NCI-H748 (cell line): ENCODE measurements around the gene BRD2.
"Not testable (repeated sequence)": the region's sequence is repeated elsewhere in the genome, so short reads cannot be mapped to it uniquely, and the experiment has no call there.

Experiments
- DNase-seq: peaks from one replicate; lab custom pipeline; 2025; ENCODE audit not compliant: unreplicated experiment; lab: John Stamatoyannopoulos, UW

The BRD2 gene

DNA sequence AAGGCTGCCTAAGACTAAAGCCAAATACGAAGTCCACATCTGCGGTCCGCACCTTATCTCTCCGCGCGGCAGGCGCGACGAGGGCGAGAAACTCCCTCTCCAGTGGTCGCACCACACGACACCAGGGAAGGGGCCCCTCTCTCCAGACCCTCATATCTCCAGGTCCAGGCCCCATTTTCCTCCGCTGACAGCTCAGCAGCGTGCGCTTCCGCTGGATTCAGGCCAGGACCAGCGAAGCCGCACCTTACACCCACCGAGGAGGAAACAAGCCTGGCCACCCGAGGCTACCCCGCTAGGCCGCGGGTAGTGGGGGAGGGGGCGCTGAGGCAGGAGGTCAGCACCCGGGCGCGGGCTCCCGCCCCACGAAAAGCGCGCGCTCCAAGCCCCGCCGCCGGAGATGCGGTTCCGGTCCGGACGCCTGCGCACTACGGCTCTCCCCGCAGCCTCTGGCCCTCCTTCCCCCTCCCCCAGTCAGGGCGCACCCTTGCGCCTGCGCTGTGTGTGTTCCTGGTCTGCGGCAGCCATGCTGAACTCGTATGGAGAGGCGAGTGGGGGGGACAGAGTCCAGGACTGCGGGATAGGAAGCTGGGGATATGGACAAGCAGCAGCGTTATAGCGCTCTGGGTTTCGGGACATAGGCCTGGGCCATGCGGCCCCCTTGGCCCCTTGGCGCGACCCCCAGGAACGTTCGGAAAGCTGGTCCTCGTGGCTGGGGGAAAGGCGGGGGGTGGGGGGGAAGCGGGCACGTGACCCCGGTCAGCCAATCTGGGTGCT, at the start of gene BRD2:
Gene BRD2 (plus strand): TSS at position 502 of the 774 bp plus-strand sequence. CDS start 4,305 bp downstream, outside the sequence.
- DNase-seq = peak; percentile 97

DNA sequence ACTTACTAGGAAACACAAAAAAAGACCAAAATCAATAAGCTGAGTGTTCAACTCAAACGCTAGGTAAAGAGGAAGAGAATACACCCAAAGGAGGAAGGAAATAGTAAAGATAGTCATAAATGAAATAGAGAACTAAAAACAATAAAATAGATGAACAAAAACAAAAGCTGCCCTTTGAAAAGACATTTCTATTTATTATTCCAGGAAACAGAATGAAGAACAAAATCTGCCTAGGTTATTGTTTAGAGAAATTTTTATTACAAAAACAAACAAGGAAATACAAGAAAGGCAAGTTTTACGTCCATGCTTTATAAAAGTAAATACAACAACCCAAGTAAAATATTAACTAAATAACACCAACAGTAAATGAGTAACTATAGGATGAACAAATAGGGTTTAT, 47.7 kb upstream of the BRD2 start:
- DNase-seq = no peak

DNA sequence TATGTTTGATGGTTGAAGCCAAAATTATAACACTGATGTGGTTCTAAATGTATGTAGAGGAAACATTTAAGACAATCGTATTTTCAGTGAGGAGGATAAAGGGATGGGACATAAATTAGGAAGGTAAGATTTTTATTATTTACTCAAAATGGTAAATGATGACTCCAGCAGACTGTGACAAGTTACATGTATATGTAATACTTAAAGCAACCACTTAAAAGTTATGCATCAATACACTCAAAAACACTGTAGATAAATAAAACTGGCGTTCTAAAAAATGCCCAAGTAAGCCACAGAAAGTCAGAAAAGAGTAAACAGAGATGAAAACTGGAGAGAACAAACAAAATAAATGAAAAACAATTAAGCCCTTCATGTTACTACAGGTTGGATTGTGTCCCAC, 46.3 kb upstream of the BRD2 start:
- DNase-seq = no peak

DNA sequence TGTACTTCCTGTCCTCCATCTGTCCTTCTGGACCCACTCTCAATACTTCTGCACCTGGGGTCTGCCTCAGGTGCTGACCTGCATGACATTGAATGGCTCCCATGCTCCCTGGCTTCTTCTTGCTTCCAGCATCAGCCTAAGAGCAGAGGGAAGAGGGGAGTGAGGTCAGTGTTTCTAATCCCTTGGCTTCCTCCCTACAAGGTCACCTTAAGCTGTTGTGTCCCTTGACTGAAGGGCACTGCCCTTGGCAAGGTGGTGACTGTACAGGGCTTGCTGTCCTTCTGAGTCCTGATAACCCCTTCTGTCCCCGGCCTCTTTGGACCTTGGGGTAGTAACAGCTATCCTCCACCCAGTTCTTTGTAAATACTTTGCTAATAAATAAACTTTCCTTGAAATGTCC, 37.2 kb upstream of the BRD2 start:
- DNase-seq = no peak

DNA sequence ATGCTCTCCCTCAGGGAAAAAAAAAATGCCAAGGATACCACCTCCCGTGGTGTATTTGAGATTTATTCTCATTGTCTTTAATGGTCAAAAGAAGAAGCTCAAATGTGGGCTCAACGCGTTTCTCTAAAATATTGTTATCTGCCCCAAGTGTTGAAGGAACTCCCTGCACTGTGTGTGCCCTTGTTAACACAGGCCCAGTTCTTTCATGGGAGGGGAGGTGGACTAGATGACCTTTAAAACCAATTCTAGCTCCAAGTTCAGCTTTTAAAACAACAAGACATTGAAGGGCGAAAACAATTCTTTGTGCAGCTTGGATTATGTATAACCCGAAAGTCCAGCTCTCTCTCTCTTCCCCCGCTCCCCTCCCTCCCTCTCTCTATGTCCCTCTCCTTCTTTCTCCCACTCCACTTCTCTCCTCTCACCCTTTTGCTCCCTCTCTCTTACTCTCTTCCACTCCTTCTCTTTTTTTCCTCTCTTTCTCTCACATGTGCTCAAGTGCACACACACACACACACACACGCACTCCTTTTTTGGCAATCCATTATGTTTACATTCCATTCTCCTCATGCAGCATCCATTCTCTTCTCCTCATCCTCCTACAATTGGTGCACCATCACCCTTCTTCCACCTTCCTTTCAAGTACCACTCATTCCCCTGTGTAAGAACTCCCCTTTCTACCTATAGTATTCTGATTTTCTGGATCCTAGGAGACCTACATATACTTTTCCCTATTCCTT, 36.1 kb upstream of the BRD2 start:
- no peak for DNase-seq

DNA sequence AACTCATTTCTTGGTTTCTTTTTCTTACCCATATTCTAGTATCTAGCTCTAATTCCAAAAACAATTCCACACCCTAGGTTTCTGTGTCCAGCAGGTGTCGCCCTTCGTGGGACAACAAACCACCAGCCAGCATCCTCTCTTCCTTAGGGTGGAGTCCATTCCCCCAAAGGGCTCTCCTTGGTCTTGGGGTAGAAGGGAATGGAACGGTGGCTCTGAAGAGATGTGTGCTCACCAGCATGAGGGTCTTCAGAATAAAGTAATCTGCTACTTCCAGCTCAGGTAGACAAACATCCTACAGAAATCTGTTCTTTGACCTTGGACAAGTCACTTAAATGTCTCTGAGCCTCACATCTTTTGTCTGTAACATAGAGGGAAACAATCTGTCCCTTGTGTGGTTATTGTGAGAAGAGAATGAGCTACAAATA, 34.7 kb upstream of the BRD2 start:
- DNase-seq = peak; percentile 72

DNA sequence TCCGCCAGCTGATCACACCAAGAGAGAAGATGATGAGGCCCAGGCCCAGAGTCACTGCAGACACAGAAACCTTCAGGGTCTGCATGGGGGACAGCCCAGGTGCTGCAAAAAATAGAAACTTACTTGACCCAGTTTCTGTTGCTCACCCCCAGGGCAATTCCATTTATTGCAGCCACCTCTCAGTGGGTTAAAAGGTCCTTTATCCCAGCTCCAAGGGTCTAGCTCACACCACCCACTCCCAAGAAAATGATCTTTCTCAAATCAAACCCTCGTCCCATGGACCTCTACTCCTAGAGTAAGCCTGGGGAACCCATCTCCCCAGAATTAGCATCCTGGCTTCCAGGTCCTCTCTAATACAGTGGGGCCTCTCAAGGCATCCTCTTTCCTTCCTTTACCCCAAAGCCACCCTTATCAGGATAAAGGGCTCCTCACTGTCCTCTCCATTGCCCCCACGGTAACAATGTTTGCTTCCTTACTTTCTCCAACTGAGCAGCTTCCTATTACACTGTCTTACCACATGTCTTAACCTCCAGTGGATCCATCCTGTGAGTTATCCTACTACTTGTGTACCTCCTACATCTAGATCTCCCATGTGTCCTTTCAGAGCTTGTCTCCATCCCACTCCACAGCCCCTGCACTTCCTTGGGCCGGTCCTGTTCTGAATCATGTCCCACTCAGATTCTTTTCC, 32.7 kb upstream of the BRD2 start:
- no peak for DNase-seq

DNA sequence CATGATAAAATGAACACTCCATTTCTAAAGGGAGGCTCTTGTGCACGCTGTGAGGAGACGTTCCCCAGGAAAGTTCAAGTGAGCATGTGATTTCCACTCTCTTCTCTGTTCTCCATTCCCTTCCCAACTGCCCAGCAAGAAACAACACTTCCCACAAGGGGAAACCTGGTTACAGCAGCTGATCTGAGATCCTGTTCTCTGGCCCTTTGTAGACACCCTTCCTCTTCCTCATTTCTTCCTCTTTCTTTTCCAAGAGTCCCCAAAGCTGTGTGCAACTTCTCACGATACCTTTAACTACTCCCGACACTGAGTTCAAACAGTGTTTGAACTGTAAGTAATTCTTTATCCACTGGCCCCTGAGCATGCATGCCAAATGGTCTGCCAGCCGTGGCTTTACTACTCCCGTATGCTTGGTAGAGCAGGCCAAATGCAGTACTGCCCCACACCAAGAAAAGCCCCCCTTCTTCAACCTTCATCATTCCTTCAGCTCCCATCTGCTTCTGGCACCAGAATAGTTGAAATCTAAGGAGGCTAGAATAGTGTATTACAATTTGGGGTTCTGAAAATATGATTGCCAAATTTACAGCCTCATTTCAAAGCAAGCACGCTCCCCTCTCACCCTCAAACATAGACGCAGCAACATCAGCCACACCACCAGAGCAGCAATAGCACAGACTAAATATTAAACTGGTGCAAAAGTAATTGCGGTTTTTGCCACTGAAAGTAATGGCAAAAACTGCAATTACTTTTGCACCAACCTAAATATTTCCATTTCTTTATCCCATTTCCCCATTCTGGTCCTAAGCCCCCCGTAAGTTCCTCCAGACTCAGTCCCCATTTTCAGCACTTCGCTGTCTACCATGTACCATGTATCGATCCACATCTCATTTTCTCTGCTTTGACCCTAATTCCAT, 31.9 kb upstream of the BRD2 start:
- DNase-seq = no peak

DNA sequence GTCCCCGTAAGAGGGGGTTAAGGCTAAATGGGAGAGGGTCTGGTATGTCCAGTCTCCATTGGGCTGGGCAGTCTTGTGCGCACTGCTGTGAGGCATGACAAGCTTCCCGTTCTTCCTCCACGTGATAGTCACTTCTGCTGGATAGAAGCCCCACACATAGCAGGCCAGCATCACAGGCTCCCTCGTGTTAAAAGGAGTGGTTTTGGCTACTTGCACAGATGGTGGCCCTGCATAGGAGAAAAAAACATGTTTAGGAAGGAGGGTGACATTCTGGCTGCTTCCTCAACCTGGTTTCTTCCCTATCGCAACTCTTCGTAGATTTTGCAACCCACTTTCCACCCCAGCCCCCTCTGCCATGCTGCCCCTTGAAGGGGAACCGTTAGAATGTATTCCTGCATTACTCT, 31.2 kb upstream of the BRD2 start:
- no peak for DNase-seq

DNA sequence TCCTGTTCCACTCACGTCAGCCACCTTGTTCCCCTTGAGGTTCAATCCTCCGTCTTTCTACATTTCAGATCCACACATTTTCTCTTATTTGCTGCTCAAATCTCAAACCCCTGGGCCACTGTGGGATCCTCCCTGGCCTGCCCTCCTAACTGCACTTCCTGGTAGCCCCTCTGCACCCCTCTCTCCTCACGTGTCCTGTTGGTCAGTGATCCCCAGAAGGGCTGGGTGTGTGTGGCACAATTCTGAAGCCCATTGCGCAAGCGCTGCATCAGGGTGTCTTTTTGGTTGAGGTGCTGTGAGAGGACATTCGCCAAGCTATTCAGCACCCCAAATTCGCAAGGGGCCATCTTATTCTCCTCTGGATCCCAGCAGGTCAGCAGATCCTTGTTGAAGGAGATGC, 29.9 kb upstream of the BRD2 start:
- no peak for DNase-seq

DNA sequence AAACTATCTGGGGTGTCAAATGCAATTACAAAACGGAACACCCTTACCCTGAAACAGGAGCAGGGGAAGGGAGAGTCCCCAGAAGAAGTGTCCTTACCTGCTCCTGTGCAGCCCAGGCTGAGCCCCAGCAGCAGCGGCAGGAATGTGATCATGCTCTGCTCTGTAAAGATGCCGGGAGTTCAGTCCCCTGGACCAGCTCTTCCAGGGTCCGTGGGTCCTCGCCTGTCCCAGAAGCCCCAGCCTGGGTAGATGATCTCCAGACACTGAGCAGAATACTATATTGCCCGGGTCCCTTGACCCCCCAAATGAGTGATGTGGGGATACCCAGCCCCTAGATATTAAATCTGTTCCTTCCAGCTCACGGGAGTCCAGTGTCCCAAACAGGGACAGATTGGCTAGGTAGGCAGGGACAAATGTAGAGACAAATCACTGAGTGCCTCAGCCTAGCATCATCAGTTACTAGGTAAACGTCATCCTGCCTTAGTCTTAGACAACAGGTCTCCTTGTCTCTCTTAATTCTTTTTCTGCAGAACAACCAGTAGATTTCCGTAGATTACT, 27.7 kb upstream of the BRD2 start, which contains the start of gene HLA-DMB:
Gene HLA-DMB (minus strand): TSS at position 373 of the 558 bp plus-strand sequence. CDS start 221 bp downstream, at position 152.
- peak; percentile 24 for DNase-seq

DNA sequence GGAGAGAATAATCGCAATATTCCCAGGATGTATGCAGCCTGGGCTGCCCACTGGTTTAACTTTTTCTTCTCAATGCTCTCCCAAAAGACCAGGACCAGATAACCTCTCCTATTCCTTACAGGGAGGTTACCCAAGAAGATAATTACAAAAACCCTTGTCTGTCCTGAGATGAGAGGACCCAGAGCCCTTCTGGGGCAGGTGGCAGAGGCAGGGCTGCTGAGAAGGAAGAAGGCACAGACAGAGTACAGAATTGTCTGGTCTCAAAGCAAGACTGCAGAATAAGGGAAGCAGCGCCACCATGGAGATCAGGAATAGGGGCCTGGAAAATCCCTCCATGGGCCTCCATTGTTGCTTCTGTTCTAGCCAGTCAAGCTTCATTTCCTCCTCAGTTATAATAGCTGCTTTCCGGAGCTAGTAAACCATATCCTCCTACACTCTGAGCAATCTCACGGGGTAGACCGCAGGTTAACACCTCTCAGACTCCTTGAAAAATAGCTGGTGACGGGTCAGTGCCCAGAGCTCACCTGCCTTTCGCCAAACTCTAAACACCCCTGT, 27.1 kb upstream of the BRD2 start:
- DNase-seq = no peak

DNA sequence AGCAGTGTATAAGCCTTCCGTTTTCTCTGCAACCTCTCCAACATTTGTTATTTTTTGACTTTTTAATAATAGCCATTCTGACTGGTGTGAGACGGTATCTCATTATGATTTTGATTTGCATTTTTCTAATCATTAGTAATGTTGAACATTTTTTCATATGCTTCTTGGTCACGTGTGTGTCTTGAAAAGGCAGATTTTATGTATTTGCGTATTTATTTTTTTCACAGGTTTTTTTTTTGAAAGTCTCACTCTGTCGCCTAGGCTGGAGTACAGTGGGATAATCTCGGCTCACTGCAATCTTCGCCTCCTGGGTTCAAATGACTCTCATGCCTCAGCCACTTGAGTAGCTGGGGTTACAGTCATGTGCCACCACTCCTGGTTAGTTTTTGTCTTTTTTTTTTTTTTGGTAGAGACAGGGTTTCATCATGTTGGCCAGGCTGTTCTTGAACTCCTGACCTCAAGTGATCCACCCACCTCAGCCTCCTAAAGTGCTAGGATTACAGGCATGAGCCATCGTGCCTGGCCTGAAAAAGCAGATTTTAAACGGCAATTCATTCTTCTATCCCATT, 25.8 kb upstream of the BRD2 start:
- not testable (repeated sequence) for DNase-seq

DNA sequence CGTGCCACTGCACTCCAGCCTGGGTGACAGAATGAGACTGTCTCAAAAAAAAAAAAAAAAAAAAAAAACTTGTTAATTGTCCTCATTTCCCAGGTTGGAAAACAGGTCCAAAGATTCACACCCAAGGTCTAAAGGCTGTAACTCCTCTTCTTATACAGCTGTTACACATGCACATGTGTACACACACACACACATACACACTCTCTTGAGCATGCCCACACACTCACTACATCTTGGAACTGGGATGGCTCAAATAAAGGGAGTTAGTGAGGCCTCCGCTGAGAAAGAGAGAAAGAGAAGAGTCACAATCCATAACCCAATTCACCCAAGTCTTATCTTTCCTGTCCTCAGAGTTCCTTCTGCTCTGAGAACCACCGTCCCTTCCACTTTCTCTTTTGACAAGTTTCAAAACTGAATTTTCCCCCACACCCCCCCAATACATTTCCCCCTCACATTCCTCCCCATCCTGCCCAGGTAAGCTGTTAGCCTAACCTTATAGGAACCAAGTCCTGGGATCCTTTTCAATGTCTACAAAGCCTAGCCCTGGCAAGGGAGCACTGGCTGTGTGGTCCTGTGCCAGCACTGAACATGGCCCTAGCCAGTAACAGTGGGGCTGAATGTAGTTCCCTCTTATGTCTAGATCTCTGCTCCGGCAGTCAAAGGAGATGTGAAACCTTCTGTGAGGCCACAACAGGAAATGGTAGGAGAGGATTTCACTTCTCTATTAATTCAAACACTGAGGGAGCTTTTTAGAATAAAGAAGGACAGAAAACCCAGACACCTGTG, 24.3 kb upstream of the BRD2 start:
- no peak for DNase-seq

DNA sequence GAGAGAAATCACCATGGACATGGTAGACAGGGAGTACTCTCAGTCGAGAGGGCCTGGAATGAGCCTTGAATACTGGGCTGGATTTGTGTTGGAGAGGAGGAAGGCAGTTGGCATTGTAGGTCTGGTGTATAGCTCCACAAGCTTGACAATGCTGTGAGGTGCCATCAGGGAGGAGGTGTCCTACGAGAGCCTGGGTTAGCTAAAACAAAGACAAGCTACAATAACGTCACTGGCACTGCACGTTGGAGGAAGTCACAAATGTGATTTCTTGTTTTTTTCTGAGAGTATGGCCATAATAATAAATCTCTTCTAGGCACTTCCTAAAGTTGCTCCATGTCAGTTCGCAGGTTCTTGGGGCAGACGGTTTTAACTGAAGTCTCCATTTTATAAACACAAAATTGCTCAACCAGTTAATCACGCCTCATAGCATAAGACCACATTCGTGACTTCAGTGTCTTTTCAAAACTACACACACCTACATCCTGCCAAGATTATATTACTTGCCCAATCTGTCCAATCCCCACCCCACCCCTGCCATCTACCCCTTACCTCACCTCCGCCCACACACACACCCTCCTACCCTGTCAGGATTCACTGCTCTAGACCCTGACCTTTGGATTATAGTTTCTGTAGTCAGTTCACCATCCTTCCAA, 23.2 kb upstream of the BRD2 start:
- no peak for DNase-seq

DNA sequence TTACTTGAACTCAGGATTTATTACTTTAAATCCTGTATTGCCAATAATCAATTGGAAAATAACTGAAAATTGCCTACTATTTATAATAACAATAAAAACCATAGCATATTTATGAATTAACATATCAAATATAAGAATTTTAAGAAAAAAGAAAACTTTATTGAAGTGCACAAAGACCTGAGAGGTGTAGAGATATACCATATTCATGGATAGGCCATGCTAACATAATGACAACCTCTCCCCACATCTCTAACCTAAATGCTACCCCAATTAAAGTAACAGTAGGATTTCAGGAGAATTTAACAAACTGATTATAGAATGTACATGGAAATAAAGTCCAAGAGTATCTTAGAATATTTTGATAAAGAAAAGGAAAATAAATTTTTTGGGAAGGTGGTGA, 22.4 kb upstream of the BRD2 start:
- DNase-seq = no peak

DNA sequence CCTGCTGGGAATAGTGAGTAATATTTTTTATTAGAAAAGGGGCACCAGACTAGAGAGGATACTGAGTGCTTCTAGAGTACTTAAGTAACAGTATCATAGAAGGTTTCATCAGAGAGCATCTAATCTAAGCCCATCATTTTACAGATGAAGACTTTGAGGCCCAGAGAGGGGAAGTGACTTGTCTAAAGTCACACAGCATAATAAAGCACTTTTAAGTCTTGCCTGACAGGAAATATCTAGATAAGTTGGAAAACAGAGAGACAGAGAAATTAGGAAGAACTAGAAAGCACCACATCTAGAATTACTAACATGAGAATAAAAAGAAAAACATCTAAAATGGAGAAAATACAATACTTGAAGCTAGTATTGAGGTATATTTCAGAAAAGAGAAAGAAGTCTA, 21.5 kb upstream of the BRD2 start:
- DNase-seq = no peak
